ENCODE measurements around the gene NTM. TPM values are rescaled to one million over a fixed set of nuclear protein-coding genes. Genes with fewer than 3 reads are reported as not detected.
"Not testable (repeated sequence)": the region's sequence is repeated elsewhere in the genome, so short reads cannot be mapped to it uniquely, and the experiment has no call there.

Gene NTM
- total RNA-seq, 4 donors from 2014 or later: 0.78 to 1.1 (median 0.88) TPM; not detected in 1

DNA sequence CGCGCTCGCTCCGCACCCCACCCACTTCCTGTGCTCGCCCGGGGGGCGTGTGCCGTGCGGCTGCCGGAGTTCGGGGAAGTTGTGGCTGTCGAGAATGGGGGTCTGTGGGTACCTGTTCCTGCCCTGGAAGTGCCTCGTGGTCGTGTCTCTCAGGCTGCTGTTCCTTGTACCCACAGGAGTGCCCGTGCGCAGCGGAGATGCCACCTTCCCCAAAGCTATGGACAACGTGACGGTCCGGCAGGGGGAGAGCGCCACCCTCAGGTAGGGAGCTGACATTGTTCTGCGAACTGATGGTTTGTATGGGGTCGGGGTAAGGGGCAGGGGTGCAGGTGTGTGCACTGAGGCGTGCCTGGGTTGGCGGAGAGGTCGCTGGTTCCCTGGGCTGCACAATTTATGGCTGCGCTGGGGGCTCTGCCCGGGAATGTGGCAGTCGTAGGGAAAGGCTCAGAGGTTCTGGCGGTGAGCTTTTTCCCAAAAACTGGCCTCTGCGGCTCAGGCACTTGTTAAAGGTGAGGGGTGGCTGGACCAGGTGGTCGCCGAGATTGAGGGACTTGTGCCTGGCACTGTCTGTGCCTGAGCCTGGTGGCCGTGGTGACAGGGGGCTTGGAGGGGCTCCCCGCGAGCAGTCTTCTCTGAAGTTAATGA, 541.1 kb downstream of the NTM start:
- H3K36me3 ChIP-seq; H3K27me3 ChIP-seq; intact Hi-C loops (cut with DNase I); H3K9me3 ChIP-seq; H3K27ac ChIP-seq; DNase-seq; H3K4me1 ChIP-seq: not testable (repeated sequence)
- TF ChIP-seq, protein P1, sequence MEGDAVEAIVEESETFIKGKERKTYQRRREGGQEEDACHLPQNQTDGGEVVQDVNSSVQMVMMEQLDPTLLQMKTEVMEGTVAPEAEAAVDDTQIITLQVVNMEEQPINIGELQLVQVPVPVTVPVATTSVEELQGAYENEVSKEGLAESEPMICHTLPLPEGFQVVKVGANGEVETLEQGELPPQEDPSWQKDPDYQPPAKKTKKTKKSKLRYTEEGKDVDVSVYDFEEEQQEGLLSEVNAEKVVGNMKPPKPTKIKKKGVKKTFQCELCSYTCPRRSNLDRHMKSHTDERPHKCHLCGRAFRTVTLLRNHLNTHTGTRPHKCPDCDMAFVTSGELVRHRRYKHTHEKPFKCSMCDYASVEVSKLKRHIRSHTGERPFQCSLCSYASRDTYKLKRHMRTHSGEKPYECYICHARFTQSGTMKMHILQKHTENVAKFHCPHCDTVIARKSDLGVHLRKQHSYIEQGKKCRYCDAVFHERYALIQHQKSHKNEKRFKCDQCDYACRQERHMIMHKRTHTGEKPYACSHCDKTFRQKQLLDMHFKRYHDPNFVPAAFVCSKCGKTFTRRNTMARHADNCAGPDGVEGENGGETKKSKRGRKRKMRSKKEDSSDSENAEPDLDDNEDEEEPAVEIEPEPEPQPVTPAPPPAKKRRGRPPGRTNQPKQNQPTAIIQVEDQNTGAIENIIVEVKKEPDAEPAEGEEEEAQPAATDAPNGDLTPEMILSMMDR (IDR thresholded peaks at IDR 0.05): peak in 4 of 6 experiments; percentile 25 to 54 (median 42)
- WGBS, 2 donors: 14 to 24% methylated on average over 13 to 20 of the region's 36 CpGs
- H3K4me3 ChIP-seq (replicated peaks in 1 of 3): peak overlapping the region in 1 of 3 donors; percentile 24

DNA sequence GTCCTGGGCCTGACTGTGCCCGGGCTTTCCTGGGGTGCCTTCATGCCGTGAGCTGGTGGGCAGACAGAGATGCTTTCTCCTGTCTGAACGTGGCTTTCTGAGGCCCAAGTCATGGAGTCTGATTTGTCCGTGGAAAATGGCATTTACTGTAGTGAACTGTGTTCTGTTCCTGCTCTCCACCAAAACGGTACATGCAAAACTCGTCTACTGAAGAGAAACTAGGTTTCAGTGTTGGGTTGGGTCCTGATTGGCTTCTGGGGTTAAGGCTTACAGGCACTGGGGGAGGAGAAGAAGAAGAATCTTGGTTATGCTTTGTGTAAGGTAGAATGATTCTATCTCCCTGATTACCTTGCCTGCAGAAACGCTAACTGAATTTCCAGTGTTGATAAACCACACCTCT, 541.7 kb downstream of the NTM start:
- H3K36me3 ChIP-seq: no peaks in the 10 kb centered on the region
- intact Hi-C loops (cut with DNase I): no loop called here
- H3K27me3 ChIP-seq: no peaks in the 10 kb centered on the region
- WGBS, 2 donors: 67 to 83% methylated on average over 4 to 7 of the region's 7 CpGs
- DNase-seq: no peak
- no peak overlapping the region for H3K4me3 ChIP-seq (replicated peaks in 1 of 3)
- no peak overlapping the region for H3K27ac ChIP-seq
- H3K9me3 ChIP-seq: no peaks in the 10 kb centered on the region
- H3K4me1 ChIP-seq: peaks cover 0 to 7% of the 10 kb centered on the region in 2 donors
- TF ChIP-seq POLR2A (IDR thresholded peaks at IDR 0.05): no peak
- TF ChIP-seq, protein P1 (IDR thresholded peaks at IDR 0.05): no peak

DNA sequence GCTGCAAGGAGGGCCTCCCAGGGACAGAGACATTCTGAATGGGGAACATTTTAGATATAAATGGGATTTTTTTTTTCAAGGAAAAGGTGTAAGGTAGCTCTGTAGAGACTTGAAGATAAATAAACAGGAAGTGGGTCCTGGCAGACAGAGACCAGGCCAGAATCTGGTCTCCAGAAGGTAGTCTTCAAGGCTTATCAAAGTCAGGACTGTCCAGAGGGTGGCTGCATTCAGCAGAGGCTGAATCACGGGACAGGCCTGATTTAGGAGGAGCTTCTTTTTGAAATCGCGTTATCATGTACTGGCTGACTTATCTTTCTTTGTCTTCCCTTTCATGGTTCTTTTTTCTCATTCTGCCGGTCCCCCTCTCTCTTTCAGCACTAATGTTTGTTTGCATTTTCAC, 542.9 kb downstream of the NTM start:
- Histone ChIP-seq H3K36me3 (no peaks in the 10 kb centered on the region), H3K4me1 (peaks cover 0 to 7% of the 10 kb centered on the region in 2 donors), H3K9me3 (no peaks in the 10 kb centered on the region), H3K27me3 (no peaks in the 10 kb centered on the region), H3K4me3 (replicated peaks in 1 of 3) (no peak overlapping the region), H3K27ac (no peak overlapping the region)
- DNase-seq: no peak
- no peak for TF ChIP-seq POLR2A (IDR thresholded peaks at IDR 0.05)
- TF ChIP-seq, protein P1 (IDR thresholded peaks at IDR 0.05): no peak
- intact Hi-C loops (cut with DNase I): no loop called here
- 90 to 93% methylated on average over 4 of the region's 4 CpGs for WGBS, 2 donors

DNA sequence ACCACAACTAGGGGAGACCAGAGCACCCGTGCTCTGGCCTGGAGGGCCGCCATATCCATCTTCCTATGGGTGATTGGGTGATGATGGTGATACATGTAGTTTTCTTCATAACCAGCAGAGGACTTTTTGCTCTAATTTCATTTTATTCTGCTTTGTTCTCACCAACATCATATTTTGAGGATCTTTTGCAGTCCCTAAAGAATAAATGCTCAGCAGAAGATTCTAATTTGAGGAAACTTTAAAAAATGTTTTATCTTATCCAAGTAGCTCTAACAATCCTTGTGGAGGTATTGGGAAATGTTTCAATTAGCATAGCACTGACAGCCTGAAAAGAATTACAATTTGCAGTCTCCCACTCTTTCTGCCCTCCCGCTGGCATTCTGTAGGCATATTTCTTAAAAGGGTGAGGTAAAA, 544.0 kb downstream of the NTM start:
- DNase-seq: no peak
- no peak overlapping the region for H3K27ac ChIP-seq
- H3K9me3 ChIP-seq: no peaks in the 10 kb centered on the region
- peaks cover 0 to 7% of the 10 kb centered on the region in 2 donors for H3K4me1 ChIP-seq
- intact Hi-C loops (cut with DNase I): no loop called here
- no peak for TF ChIP-seq POLR2A (IDR thresholded peaks at IDR 0.05)
- TF ChIP-seq, protein P1 (IDR thresholded peaks at IDR 0.05): peak in 1 of 6 experiments; percentile 12
- WGBS, 2 donors: 62 to 73% methylated on average over 3 of the region's 3 CpGs
- H3K27me3 ChIP-seq: no peaks in the 10 kb centered on the region
- H3K4me3 ChIP-seq (replicated peaks in 1 of 3): no peak overlapping the region
- no peaks in the 10 kb centered on the region for H3K36me3 ChIP-seq

DNA sequence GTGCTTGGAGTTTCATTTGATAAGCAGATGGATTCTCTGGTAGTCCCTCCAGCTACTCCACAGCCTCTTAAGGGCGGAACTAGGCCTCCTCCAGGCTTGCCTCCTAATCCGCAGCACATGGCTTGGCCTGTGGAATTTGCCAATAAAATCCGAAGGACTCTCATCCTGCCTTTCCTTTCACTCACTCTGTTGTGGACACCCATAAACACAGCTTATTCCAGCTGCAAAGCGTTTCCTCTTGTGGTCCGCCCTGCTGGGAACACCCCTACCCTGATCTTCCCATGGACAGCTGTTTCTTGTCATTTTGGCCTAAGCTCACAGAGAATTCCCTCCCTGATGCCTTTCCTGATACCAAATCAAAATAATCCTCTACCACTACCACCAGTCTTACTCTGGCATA, 546.2 kb downstream of the NTM start:
- no peaks in the 10 kb centered on the region for H3K36me3 ChIP-seq
- DNase-seq: no peak
- 90% methylated on average over 5 of the region's 5 CpGs for WGBS, 2 donors
- no peaks in the 10 kb centered on the region for H3K9me3 ChIP-seq
- intact Hi-C loops (cut with DNase I): no loop called here
- no peak overlapping the region for H3K4me3 ChIP-seq (replicated peaks in 1 of 3)
- no peak for TF ChIP-seq POLR2A (IDR thresholded peaks at IDR 0.05)
- TF ChIP-seq, protein P1 (IDR thresholded peaks at IDR 0.05): no peak
- H3K4me1 ChIP-seq: no peaks in the 10 kb centered on the region
- H3K27me3 ChIP-seq: no peaks in the 10 kb centered on the region
- H3K27ac ChIP-seq: no peak overlapping the region
